Neuronal stem cell (in vitro differentiated cells): ENCODE measurements around the gene GPC1.
A peak's percentile ranks its signal among the peaks of the same experiment; 100 is the strongest.

Experiments used
- DNase-seq: peaks from one replicate; pipeline ENCODE4 v3.0.0-alpha.2; 2013; ENCODE audit warnings: low spot score
- H2AFZ ChIP-seq: one replicate; pipeline ENCODE4 v1.6.1; 2013; ENCODE audit warnings: mild to moderate bottlenecking, low read length, inconsistent platforms
- H2AK5ac ChIP-seq: 2 replicates; pipeline ENCODE4 v1.6.1; 2013; ENCODE audit warnings: low read depth, mild to moderate bottlenecking, inconsistent platforms, low read length, moderate library complexity, mixed read lengths
- H2BK120ac ChIP-seq: 2 replicates; pipeline ENCODE4 v1.6.1; 2013; ENCODE audit warnings: low read depth, mild to moderate bottlenecking, inconsistent platforms, low read length, moderate library complexity, mixed read lengths
- H2BK12ac ChIP-seq: one replicate; pipeline ENCODE4 v1.6.1; 2013; ENCODE audit warnings: low read length, inconsistent platforms
- H2BK15ac ChIP-seq: 2 replicates; pipeline ENCODE4 v1.6.1; 2013; ENCODE audit warnings: mild to moderate bottlenecking, low read length, inconsistent platforms, mixed read lengths
- H2BK5ac ChIP-seq: one replicate; pipeline ENCODE4 v1.6.1; 2013; ENCODE audit warnings: inconsistent platforms, mild to moderate bottlenecking, low read length, moderate library complexity
- H3K14ac ChIP-seq: one replicate; pipeline ENCODE4 v1.6.1; 2013; ENCODE audit warnings: low read length, inconsistent platforms
- H3K18ac ChIP-seq: 2 replicates; pipeline ENCODE4 v1.6.1; 2013; ENCODE audit warnings: low read length, inconsistent platforms
- H3K23ac ChIP-seq: 2 replicates; pipeline ENCODE4 v1.6.1; 2013; ENCODE audit warnings: low read depth, mild to moderate bottlenecking, mixed read lengths, low read length, inconsistent platforms; ENCODE audit not compliant: poor library complexity
- H3K27ac ChIP-seq: replicated peaks from 3 replicates; pipeline ENCODE4 v1.5.1; 2013; ENCODE audit warnings: low read length, inconsistent platforms
- H3K27me3 ChIP-seq, 3 experiments: 2 replicates each; pipeline ENCODE4 v1.6.1; 2013; ENCODE audit warnings: low read length in 3 of 3, mild to moderate bottlenecking in 2 of 3, inconsistent platforms in 1 of 3, low read depth in 1 of 3, mixed read lengths in 1 of 3, moderate library complexity in 1 of 3; ENCODE audit not compliant: control insufficient read depth in 3 of 3, insufficient read depth in 3 of 3
- H3K36me3 ChIP-seq, 2 donors: replicated peaks in 1 of 2; 2 replicates each; pipeline ENCODE4 v1.6.1; 2013; ENCODE audit warnings: low read length in 2 of 2; ENCODE audit not compliant: control insufficient read depth in 2 of 2, insufficient read depth in 2 of 2
- H3K4ac ChIP-seq: 2 replicates; pipeline ENCODE4 v1.6.1; 2013; ENCODE audit warnings: inconsistent platforms, mild to moderate bottlenecking, low read length, moderate library complexity
- H3K4me1 ChIP-seq, 2 donors: 1 replicate in 1 of 2; 2 replicates in 1 of 2; pipeline ENCODE4 v1.6.1; 2013; ENCODE audit warnings: low read length in 2 of 2, low read depth in 1 of 2; ENCODE audit not compliant: control insufficient read depth in 2 of 2, insufficient read depth in 1 of 2
- H3K4me2 ChIP-seq: one replicate; pipeline ENCODE4 v1.6.1; 2013; ENCODE audit warnings: mild to moderate bottlenecking, low read length, inconsistent platforms; ENCODE audit not compliant: insufficient read depth, poor library complexity, severe bottlenecking
- H3K4me3 ChIP-seq, 2 donors: 2 replicates each; pipeline ENCODE4 v1.5.1; 2013; ENCODE audit warnings: low read length in 2 of 2, mild to moderate bottlenecking in 2 of 2, inconsistent platforms in 1 of 2, moderate library complexity in 1 of 2
- H3K79me1 ChIP-seq: one replicate; pipeline ENCODE4 v1.6.1; 2013; ENCODE audit warnings: low read depth, mild to moderate bottlenecking, inconsistent platforms, low read length, moderate library complexity
- H3K9ac ChIP-seq: one replicate; pipeline ENCODE4 v1.6.1; 2013; ENCODE audit warnings: mild to moderate bottlenecking, low read depth, low read length, inconsistent platforms; ENCODE audit not compliant: poor library complexity
- H3K9me3 ChIP-seq, 2 donors: replicated peaks in 1 of 2; 2 replicates each; pipeline versions ENCODE3 to v1.6.1; 2013; ENCODE audit warnings: low read length in 2 of 2, mild to moderate bottlenecking in 2 of 2, inconsistent platforms in 1 of 2, low read depth in 1 of 2, mixed read lengths in 1 of 2, moderate library complexity in 1 of 2; ENCODE audit not compliant: control insufficient read depth in 2 of 2, insufficient read depth in 1 of 2
- H4K8ac ChIP-seq: one replicate; pipeline ENCODE4 v1.6.1; 2013; ENCODE audit warnings: low read depth, mild to moderate bottlenecking, inconsistent platforms, low read length, moderate library complexity
- H4K91ac ChIP-seq: one replicate; pipeline ENCODE4 v1.6.1; 2013; ENCODE audit warnings: low read length, low read depth, mild to moderate bottlenecking, inconsistent platforms; ENCODE audit not compliant: poor library complexity
- WGBS, 2 donors: extraction: QIAGEN DNeasy Blood & Tissue Kit; methylation state at CpG; one replicate each; pipeline ENCODE4 v1.1.7; 2013; ENCODE audit warnings: missing lambda C conversion rate in 2 of 2, mixed read lengths in 1 of 2; ENCODE audit not compliant: insufficient read length in 2 of 2, insufficient replicate concordance in 1 of 2; ENCODE audit errors: extremely low coverage in 2 of 2; 5-methylcytosine and 5-hydroxymethylcytosine counted together

GPC1 gene

DNA sequence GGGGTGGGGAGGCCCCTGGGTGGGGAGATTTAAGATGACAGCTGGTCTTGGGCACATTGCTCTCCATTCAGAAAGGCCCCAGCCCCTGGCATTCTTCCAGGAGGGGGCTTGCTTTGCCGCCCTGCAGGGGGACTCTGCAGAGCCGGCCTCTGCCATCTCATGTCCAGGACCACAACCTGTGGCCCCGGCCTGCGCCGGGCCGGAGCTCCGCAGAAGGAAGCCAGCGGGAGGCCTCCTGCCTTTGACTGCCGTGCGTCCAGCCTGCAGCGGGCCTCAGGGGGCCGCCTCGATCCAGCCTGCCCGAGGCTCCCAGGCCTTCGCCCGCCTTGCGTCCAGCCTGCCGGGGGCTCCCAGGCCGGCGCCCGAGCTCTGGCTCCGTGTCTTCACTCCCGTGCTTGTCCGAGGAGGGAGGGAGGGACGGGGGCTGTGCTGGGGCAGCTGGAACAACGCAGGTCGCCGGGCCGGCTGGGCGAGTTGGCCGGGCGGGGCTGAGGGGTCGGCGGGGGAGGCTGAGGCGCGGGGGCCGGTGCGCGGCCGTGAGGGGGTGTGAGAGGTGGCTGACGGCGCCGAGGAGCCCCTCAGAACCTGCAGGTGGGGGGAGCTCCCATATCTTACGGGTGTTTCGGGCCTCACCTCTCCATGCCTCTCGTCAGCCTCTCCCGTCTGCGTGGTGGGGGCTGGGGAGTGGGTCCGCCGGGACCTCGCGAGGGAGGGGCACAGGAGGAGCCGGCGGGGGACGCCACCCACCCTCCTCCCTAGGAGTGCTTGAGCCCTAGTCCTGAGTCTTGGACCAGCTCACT lies 20.4 kb downstream of the GPC1 start:
- peak overlapping the region; percentile 80 for H3K23ac ChIP-seq
- H2BK120ac ChIP-seq: no peak overlapping the region
- no peak overlapping the region for H3K4ac ChIP-seq
- no peak overlapping the region for H4K91ac ChIP-seq
- H3K27ac ChIP-seq: no peak overlapping the region
- H3K4me1 ChIP-seq: peaks cover 60 to 67% of the 10 kb centered on the region in 2 donors
- peak overlapping the region; percentile 78 for H3K9ac ChIP-seq
- peak overlapping the region; percentile 91 for H3K18ac ChIP-seq
- DNase-seq: no peak
- H3K14ac ChIP-seq: peak overlapping the region; percentile 59
- peaks cover 0 to 1% of the 10 kb centered on the region in 2 donors for H3K36me3 ChIP-seq
- no peak overlapping the region for H3K4me3 ChIP-seq
- H2AFZ ChIP-seq: no peak overlapping the region
- H2AK5ac ChIP-seq: peak overlapping the region; percentile 16
- peak overlapping the region; percentile 58 for H2BK15ac ChIP-seq
- peaks cover 26% of the 10 kb centered on the region for H3K79me1 ChIP-seq
- H3K9me3 ChIP-seq: no peaks in the 10 kb centered on the region
- no peak overlapping the region for H2BK5ac ChIP-seq
- no peak overlapping the region for H4K8ac ChIP-seq
- peaks cover 0 to 18% (median 0%) of the 10 kb centered on the region in 3 experiments for H3K27me3 ChIP-seq
- peak overlapping the region; percentile 14 for H2BK12ac ChIP-seq
- peak overlapping the region; percentile 75 for H3K4me2 ChIP-seq
- WGBS, 2 donors: no CpG with 5 or more reads among the region's 55 CpGs

DNA sequence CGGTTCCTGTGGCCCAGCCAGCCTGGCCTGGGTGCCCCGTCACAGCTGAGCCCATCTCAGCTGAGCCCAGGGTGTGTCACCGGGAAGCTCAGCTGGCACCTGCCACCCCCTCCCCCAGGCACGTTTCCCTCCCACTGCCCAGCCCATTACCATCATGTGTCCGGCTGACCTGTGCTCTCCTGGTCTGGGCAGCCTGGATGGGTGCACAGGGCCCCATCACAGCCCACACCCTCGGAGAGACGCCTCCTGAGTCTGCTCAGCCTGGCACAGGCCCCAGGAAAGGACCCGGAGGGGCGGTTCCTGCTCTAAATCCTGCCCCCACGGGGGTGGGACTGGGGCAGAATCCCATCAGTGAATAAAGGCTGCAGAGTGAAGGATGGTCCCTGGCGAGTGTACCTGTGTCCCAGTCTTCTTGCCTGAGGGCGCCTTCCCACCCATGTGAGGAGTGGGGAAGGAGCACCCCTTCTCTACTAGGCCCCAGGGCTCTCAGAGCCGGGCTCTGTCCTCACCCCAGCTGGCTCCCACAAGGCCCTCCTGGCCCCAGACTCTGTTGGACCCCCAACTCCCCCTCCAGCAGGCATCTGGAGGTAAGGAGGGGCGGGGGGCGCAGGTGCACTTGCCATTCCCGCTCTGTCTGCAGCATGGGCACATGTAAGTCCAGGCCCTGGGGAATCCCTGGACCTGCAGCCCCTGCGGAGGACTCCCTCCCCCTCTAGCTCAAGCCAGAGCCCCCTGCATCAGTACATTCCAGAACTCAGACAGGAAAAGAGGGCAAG lies 21.2 kb downstream of the GPC1 start:
- Histone ChIP-seq H3K18ac (peak overlapping the region; percentile 91), H3K4me3 (no peak overlapping the region), H4K91ac (no peak overlapping the region), H2BK120ac (no peak overlapping the region), H3K9ac (peak overlapping the region; percentile 78), H3K79me1 (peaks cover 25% of the 10 kb centered on the region), H3K23ac (peak overlapping the region; percentile 80), H2BK5ac (no peak overlapping the region), H3K4me1 (peaks cover 57 to 62% of the 10 kb centered on the region in 2 donors), H3K4ac (no peak overlapping the region), H3K9me3 (no peaks in the 10 kb centered on the region), H4K8ac (no peak overlapping the region), H2AK5ac (peak overlapping the region; percentile 16), H3K36me3 (peaks cover 0 to 9% of the 10 kb centered on the region in 2 donors), H3K4me2 (no peak overlapping the region), H3K14ac (peak overlapping the region; percentile 59), H3K27ac (no peak overlapping the region), H2BK12ac (peak overlapping the region; percentile 14), H2AFZ (no peak overlapping the region), H2BK15ac (peak overlapping the region; percentile 58), H3K27me3 (peaks cover 0 to 18% (median 0%) of the 10 kb centered on the region in 3 experiments)
- no peak for DNase-seq
- WGBS, 2 donors: no CpG with 5 or more reads among the region's 17 CpGs

DNA sequence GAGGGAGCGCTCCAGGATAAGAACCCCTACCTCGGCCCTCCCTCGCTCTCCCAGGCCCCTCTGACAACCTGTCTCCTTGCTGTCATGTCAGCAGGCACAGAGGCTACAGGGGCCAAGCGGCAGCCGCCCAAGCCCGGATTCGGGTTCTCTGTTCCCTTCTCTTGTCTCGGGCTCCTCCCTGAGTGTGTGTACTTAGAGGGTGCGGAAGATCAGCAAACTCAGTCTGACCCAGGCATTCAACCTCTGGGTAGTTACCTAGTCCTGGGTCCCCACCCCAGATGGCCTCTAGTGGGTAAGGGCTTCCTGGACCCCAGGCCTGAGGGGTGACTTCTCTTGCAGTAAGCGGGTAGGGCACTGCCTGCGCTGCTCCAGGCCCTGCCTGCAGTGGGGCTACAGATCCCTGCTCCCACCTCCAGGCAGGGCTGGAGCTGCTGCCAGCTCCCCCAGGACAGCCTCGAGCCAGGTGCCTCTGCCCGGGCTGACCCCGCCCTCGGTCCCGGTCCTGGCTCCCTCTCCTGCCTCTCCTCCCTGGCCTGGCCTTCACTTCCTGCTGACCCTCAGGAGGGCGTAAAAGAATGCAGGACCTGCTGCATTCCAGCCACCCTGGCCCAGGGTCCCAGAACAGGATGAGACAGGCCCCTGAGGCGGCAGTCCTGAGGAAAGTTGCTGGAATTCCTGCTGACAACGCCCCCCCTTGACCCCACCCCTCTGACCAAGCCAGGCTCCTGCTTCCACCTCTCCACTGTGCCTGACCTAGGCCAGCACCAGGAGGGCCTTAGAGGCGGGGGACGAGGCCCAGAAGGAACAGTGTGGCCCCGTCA lies 22.0 kb downstream of the GPC1 start:
- H3K9me3 ChIP-seq: no peaks in the 10 kb centered on the region
- H2AFZ ChIP-seq: no peak overlapping the region
- no peak overlapping the region for H2BK5ac ChIP-seq
- H3K23ac ChIP-seq: peak overlapping the region; percentile 2
- peaks cover 6 to 16% of the 10 kb centered on the region in 2 donors for H3K36me3 ChIP-seq
- DNase-seq: no peak
- no peak overlapping the region for H2BK12ac ChIP-seq
- no peak overlapping the region for H3K4ac ChIP-seq
- peaks cover 0 to 18% (median 0%) of the 10 kb centered on the region in 3 experiments for H3K27me3 ChIP-seq
- no peak overlapping the region for H3K27ac ChIP-seq
- H3K4me2 ChIP-seq: no peak overlapping the region
- peak overlapping the region; percentile 16 for H2AK5ac ChIP-seq
- no peak overlapping the region for H3K14ac ChIP-seq
- H4K91ac ChIP-seq: no peak overlapping the region
- no peak overlapping the region for H3K4me3 ChIP-seq
- WGBS, 2 donors: no CpG with 5 or more reads among the region's 22 CpGs
- no peak overlapping the region for H2BK120ac ChIP-seq
- H3K4me1 ChIP-seq: peaks cover 51 to 56% of the 10 kb centered on the region in 2 donors
- peak overlapping the region; percentile 35 for H3K18ac ChIP-seq
- no peak overlapping the region for H3K9ac ChIP-seq
- H3K79me1 ChIP-seq: peaks cover 21% of the 10 kb centered on the region
- H4K8ac ChIP-seq: no peak overlapping the region
- no peak overlapping the region for H2BK15ac ChIP-seq
